HG03095 (cell line): ENCODE results near the gene PTPN23.
"Not testable (repeated sequence)": the region's sequence is repeated elsewhere in the genome, so short reads cannot be mapped to it uniquely, and the experiment has no call there.

Experiments
- ATAC-seq: cut with Tn5 transposase; IDR thresholded peaks from one replicate; pipeline ENCODE4 v1.9.1; 2021; ENCODE audit warnings: moderate library complexity; ENCODE audit not compliant: unreplicated experiment

PTPN23 gene

GRCh38 chr3:47380601-47381316 is at the start of gene PTPN23:
TSS of gene PTPN23 (plus strand) at chr3:47381021. CDS start at chr3:47381097, 76 bp downstream.
- peak; percentile 69 for ATAC-seq

- no peak for ATAC-seq
Measured at GRCh38 chr3:47333907-47334306, 46.9 kb upstream of the PTPN23 start.

GRCh38 chr3:47337656-47338055 is 43.2 kb upstream of the PTPN23 start:
- no peak for ATAC-seq

GRCh38 chr3:47339951-47340350 is 40.9 kb upstream of the PTPN23 start:
- ATAC-seq: no peak

GRCh38 chr3:47340866-47341265 is 40.0 kb upstream of the PTPN23 start:
- ATAC-seq: no peak

- ATAC-seq: no peak
Measured at GRCh38 chr3:47342151-47342550, 38.7 kb upstream of the PTPN23 start.

GRCh38 chr3:47342812-47343211 is 38.0 kb upstream of the PTPN23 start:
- ATAC-seq: no peak

GRCh38 chr3:47343471-47343971 is 37.3 kb upstream of the PTPN23 start:
- ATAC-seq: no peak

GRCh38 chr3:47344971-47345370 is 35.9 kb upstream of the PTPN23 start:
- no peak for ATAC-seq

GRCh38 chr3:47347217-47347801 is 33.5 kb upstream of the PTPN23 start:
- peak; percentile 75 for ATAC-seq

GRCh38 chr3:47348411-47349154 is 32.2 kb upstream of the PTPN23 start:
- ATAC-seq: no peak

- no peak for ATAC-seq
Measured at GRCh38 chr3:47355010-47355409, 25.8 kb upstream of the PTPN23 start.

- no peak for ATAC-seq
Measured at GRCh38 chr3:47356201-47356600, 24.6 kb upstream of the PTPN23 start.

GRCh38 chr3:47359323-47359722 is 21.5 kb upstream of the PTPN23 start:
- no peak for ATAC-seq

GRCh38 chr3:47360110-47360517 is 20.7 kb upstream of the PTPN23 start:
- ATAC-seq: not testable (repeated sequence)

GRCh38 chr3:47362701-47363100 is 18.1 kb upstream of the PTPN23 start:
- no peak for ATAC-seq

GRCh38 chr3:47365213-47366153 is 15.3 kb upstream of the PTPN23 start:
- no peak for ATAC-seq

GRCh38 chr3:47366833-47367232 is 14.0 kb upstream of the PTPN23 start:
- no peak for ATAC-seq

GRCh38 chr3:47367631-47368030 is 13.2 kb upstream of the PTPN23 start:
- no peak for ATAC-seq

GRCh38 chr3:47370020-47370419 is 10.8 kb upstream of the PTPN23 start:
- ATAC-seq: not testable (repeated sequence)
